ENCODE results near the gene LRRC15. TPM values are rescaled to one million over a fixed set of nuclear protein-coding genes. Genes with fewer than 3 reads are reported as not detected.

LRRC15 gene
- total and polyA plus RNA-seq, 2 experiments from 2014 or later, result 0.05 to 0.14 TPM

DNA sequence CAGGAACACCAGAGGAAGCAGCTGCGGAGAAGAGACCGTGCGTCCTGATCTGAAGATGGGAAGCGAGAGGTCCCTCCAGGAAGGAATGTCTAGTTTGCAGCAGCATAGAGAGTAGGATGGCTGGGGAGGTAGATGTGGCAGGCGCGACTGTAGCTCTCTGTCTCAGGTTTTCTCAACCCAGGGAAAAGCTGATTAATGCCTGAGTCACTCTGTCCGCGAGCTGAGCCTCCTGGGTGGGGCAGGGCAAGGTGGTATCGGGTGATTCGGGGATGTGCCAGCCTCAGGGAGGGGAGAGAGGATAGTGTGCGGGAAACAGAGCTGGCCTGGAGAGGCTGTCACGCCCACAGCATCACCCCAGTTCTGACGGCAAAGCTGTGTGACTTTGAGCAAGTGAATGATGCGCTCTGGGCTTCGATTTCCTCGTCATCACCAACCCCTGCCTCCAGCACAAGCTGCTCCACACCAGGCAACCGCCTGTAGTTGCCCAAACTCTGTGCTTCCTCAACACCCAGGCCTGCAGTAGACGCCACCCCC, 46.8 kb downstream of the LRRC15 start:
- Mint-ChIP-seq H3K36me3 (ENCODE audit: low read depth) (peaks cover 30% of the 10 kb centered on the region), H3K9me3 (peaks cover 55% of the 10 kb centered on the region), H3K27ac (no peak overlapping the region), H3K27me3 (ENCODE audit: insufficient read depth, low read depth, poor library complexity) (peaks cover 24% of the 10 kb centered on the region), H3K4me1 (peaks cover 2% of the 10 kb centered on the region; the same call in 1 of the 3 replicates), H3K4me3 (no peak overlapping the region)
- Histone ChIP-seq H2AFZ (no peak overlapping the region), H4K20me1 (replicated peaks; ENCODE audit: insufficient read depth) (no peaks in the 10 kb centered on the region), H3K79me2 (replicated peaks; ENCODE audit: insufficient read depth) (no peaks in the 10 kb centered on the region), H3F3A (replicated peaks; ENCODE audit: low read depth) (peaks cover 34% of the 10 kb centered on the region), H3K27me3 (ENCODE audit: insufficient read depth) (no peaks in the 10 kb centered on the region), H3K4me3 (no peak overlapping the region), H3K4me2 (no peak overlapping the region), H3K9me2 (ENCODE audit: insufficient read depth) (0 out of 2 replicates have a peak, but pooled peaks cover 12% of the 10 kb centered on the region), H3K4me1 (ENCODE audit: insufficient read depth) (no peaks in the 10 kb centered on the region), H3K36me3 (ENCODE audit: insufficient read depth) (no peaks in the 10 kb centered on the region; the same call in 1 of the 2 replicates), H3K27ac (ENCODE audit: low read depth) (no peak overlapping the region)
- DNase-seq (ENCODE audit: low spot score) (no peak), ATAC-seq (no peak)
- TF ChIP-seq, protein P1, sequence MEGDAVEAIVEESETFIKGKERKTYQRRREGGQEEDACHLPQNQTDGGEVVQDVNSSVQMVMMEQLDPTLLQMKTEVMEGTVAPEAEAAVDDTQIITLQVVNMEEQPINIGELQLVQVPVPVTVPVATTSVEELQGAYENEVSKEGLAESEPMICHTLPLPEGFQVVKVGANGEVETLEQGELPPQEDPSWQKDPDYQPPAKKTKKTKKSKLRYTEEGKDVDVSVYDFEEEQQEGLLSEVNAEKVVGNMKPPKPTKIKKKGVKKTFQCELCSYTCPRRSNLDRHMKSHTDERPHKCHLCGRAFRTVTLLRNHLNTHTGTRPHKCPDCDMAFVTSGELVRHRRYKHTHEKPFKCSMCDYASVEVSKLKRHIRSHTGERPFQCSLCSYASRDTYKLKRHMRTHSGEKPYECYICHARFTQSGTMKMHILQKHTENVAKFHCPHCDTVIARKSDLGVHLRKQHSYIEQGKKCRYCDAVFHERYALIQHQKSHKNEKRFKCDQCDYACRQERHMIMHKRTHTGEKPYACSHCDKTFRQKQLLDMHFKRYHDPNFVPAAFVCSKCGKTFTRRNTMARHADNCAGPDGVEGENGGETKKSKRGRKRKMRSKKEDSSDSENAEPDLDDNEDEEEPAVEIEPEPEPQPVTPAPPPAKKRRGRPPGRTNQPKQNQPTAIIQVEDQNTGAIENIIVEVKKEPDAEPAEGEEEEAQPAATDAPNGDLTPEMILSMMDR (conservative IDR thresholded peaks at IDR 0.05; ENCODE audit: low read depth in 2 of 2), result no peak
- TF ChIP-seq EZH2phosphoT487 (IDR thresholded peaks at IDR 0.05; ENCODE audit: unreplicated experiment) (no peak), NANOG (IDR thresholded peaks at IDR 0.05; ENCODE audit: borderline replicate concordance) (no peak), ZNF114 (CRISPR knock-in tag; IDR thresholded peaks at IDR 0.05) (no peak), JUNB (IDR thresholded peaks at IDR 0.05; ENCODE audit: unreplicated experiment) (no peak)
- TF ChIP-seq, protein P2, sequence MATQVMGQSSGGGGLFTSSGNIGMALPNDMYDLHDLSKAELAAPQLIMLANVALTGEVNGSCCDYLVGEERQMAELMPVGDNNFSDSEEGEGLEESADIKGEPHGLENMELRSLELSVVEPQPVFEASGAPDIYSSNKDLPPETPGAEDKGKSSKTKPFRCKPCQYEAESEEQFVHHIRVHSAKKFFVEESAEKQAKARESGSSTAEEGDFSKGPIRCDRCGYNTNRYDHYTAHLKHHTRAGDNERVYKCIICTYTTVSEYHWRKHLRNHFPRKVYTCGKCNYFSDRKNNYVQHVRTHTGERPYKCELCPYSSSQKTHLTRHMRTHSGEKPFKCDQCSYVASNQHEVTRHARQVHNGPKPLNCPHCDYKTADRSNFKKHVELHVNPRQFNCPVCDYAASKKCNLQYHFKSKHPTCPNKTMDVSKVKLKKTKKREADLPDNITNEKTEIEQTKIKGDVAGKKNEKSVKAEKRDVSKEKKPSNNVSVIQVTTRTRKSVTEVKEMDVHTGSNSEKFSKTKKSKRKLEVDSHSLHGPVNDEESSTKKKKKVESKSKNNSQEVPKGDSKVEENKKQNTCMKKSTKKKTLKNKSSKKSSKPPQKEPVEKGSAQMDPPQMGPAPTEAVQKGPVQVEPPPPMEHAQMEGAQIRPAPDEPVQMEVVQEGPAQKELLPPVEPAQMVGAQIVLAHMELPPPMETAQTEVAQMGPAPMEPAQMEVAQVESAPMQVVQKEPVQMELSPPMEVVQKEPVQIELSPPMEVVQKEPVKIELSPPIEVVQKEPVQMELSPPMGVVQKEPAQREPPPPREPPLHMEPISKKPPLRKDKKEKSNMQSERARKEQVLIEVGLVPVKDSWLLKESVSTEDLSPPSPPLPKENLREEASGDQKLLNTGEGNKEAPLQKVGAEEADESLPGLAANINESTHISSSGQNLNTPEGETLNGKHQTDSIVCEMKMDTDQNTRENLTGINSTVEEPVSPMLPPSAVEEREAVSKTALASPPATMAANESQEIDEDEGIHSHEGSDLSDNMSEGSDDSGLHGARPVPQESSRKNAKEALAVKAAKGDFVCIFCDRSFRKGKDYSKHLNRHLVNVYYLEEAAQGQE (IDR thresholded peaks at IDR 0.05; ENCODE audit: unreplicated experiment), result no peak

DNA sequence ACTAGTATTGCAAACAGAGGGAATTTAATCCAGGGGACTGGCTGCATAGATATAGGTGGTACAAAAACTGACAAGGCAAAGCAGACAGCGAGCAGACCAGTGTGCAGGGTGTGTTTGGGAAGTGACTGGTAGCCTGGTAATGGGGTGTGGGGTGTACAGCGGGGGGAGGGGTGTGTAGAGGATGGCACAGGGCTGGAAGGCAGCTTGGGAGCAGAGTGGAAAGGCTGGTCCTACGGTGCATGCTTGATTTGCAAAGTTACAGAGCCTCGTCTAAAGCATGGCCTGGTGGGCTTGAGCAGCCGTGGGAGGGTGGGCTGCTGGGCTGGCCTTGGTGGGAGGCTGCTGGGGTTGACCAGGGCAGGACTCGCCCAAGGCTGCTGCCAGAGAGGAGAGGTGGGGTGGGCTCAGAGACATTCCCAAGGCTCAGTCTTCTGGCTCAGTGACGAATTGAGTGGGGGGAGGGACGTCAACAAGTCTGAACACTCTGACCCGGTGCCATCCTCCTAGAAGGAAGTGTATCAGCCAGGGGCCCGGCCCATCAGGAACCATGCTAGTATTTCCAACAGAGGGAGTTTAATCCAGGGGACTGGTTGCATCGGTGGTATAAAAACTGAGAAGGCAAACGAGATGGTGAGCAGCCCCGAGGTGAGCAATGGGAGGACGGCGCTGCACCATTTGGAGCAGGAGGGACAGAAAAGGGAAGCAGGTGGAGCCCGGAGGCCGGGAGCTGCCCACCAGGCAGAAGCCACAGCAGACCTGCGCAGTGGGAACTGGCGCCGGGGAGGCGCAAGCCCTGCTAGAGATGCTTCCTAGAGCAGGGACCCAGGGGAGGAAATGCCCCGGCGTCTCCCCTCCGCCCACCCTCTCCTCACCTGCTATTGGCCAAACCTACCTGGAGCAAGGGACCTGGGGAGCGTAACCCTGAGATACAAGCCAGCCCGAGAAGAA, 47.6 kb downstream of the LRRC15 start:
- Histone ChIP-seq H3K27me3 (ENCODE audit: insufficient read depth) (peaks cover 6% of the 10 kb centered on the region; the same call in 1 of the 2 replicates), H3K27ac (ENCODE audit: low read depth) (no peak overlapping the region), H4K20me1 (replicated peaks; ENCODE audit: insufficient read depth) (no peaks in the 10 kb centered on the region), H3K36me3 (ENCODE audit: insufficient read depth) (no peaks in the 10 kb centered on the region; the same call in 1 of the 2 replicates), H3K4me3 (no peak overlapping the region), H2AFZ (no peak overlapping the region), H3F3A (replicated peaks; ENCODE audit: low read depth) (peaks cover 26% of the 10 kb centered on the region), H3K4me2 (no peak overlapping the region), H3K79me2 (replicated peaks; ENCODE audit: insufficient read depth) (no peaks in the 10 kb centered on the region), H3K9me2 (ENCODE audit: insufficient read depth) (0 out of 2 replicates have a peak, but pooled peaks cover 13% of the 10 kb centered on the region), H3K4me1 (ENCODE audit: insufficient read depth) (no peaks in the 10 kb centered on the region)
- Mint-ChIP-seq H3K9me3 (peaks cover 61% of the 10 kb centered on the region), H3K36me3 (ENCODE audit: low read depth) (peaks cover 35% of the 10 kb centered on the region), H3K27me3 (ENCODE audit: insufficient read depth, low read depth, poor library complexity) (peaks cover 28% of the 10 kb centered on the region), H3K27ac (no peak overlapping the region), H3K4me1 (peaks cover 2% of the 10 kb centered on the region; the same call in 1 of the 3 replicates), H3K4me3 (no peak overlapping the region)
- DNase-seq (ENCODE audit: low spot score) (no peak), ATAC-seq (no peak)
- TF ChIP-seq ZNF114 (CRISPR knock-in tag; IDR thresholded peaks at IDR 0.05), result no peak
- no peak for TF ChIP-seq POLR2AphosphoS5 (IDR thresholded peaks at IDR 0.05; ENCODE audit: low read depth)
- TF ChIP-seq JUNB (IDR thresholded peaks at IDR 0.05; ENCODE audit: unreplicated experiment), result no peak
- TF ChIP-seq NANOG (IDR thresholded peaks at IDR 0.05; ENCODE audit: borderline replicate concordance), result no peak
- TF ChIP-seq STAT1 (IDR thresholded peaks at IDR 0.05; ENCODE audit: unreplicated experiment), result no peak
- TF ChIP-seq EZH2phosphoT487 (IDR thresholded peaks at IDR 0.05; ENCODE audit: unreplicated experiment), result no peak
- TF ChIP-seq ZNF331 (CRISPR knock-in tag; IDR thresholded peaks at IDR 0.05; ENCODE audit: low read depth), result no peak
